ENCODE measurements around the gene TYW1. TPM values are rescaled to one million over a fixed set of nuclear protein-coding genes. Genes with fewer than 3 reads are reported as not detected.
A peak's percentile ranks its signal among the peaks of the same experiment; 100 is the strongest.
"Not testable (repeated sequence)": the region's sequence is repeated elsewhere in the genome, so short reads cannot be mapped to it uniquely, and the experiment has no call there.

The TYW1 gene
- total RNA-seq, 5 donors from 2014 or later (not counting 1 experiment from before 2014, with no cell fraction given) = 20.1 to 26.7 (median 22.7) TPM

GRCh38 chr7:66967029-66967428 is 29.6 kb upstream of the TYW1 start:
- Histone ChIP-seq H3K4me1 (ENCODE audit: control insufficient read depth in 1 of 2, extremely low read depth in 1 of 2, insufficient read depth in 2 of 2, low read length in 2 of 2) (no peaks in the 10 kb centered on the region), H3K27me3 (replicated peaks in 1 of 2; ENCODE audit: control insufficient read depth in 2 of 2, extremely low read depth in 1 of 2, insufficient read depth in 2 of 2, low read length in 1 of 2) (peaks cover 0 to 3% of the 10 kb centered on the region in 2 experiments), H3K27ac (ENCODE audit: low read length) (no peak overlapping the region), H3K36me3 (ENCODE audit: control insufficient read depth in 2 of 2, extremely low read depth in 1 of 2, insufficient read depth in 1 of 2, low read length in 1 of 2) (no peaks in the 10 kb centered on the region), H3K4me3 (ENCODE audit: control insufficient read depth in 1 of 2, extremely low read depth in 1 of 2, low read length in 1 of 2) (no peak overlapping the region), H3K9me3 (no peaks in the 10 kb centered on the region)
- no peaks in the 10 kb centered on the region for H3K36me3 Mint-ChIP-seq
- no peak for DNase-seq
- H3K4me3 Mint-ChIP-seq = no peak overlapping the region
- POLR2A ChIA-PET = no interaction called here
- peak in 1 of 4 experiments; percentile 19 for ATAC-seq (replicated peaks in 1 of 4)
- no peaks in the 10 kb centered on the region for H3K4me1 Mint-ChIP-seq
- H3K27me3 Mint-ChIP-seq = no peaks in the 10 kb centered on the region
- no peak overlapping the region for H3K27ac Mint-ChIP-seq
- CTCF ChIA-PET = no interaction called here
- 73% methylated on average over 5 of the region's 6 CpGs for whole genome bisulfite sequencing (ENCODE audit: insufficient coverage)
- H3K9me3 Mint-ChIP-seq = no peaks in the 10 kb centered on the region

- H3K9me3 Mint-ChIP-seq; H3K4me1 ChIP-seq (ENCODE audit: control insufficient read depth in 1 of 2, extremely low read depth in 1 of 2, insufficient read depth in 2 of 2, low read length in 2 of 2); H3K4me3 ChIP-seq (ENCODE audit: control insufficient read depth in 1 of 2, extremely low read depth in 1 of 2, low read length in 1 of 2); H3K4me1 Mint-ChIP-seq; H3K36me3 ChIP-seq (ENCODE audit: control insufficient read depth in 2 of 2, extremely low read depth in 1 of 2, insufficient read depth in 1 of 2, low read length in 1 of 2); H3K4me3 Mint-ChIP-seq; H3K27ac ChIP-seq (ENCODE audit: low read length); H3K36me3 Mint-ChIP-seq; CTCF ChIA-PET; ATAC-seq (replicated peaks in 1 of 4); H3K27ac Mint-ChIP-seq; DNase-seq; H3K9me3 ChIP-seq; H3K27me3 Mint-ChIP-seq; H3K27me3 ChIP-seq (replicated peaks in 1 of 2; ENCODE audit: control insufficient read depth in 2 of 2, extremely low read depth in 1 of 2, insufficient read depth in 2 of 2, low read length in 1 of 2): not testable (repeated sequence)
- POLR2A ChIA-PET = interaction anchor here in 1 of 2 donors (0.7 kb wide), 1 partner anchor 18 kb away, joined by 3 read pairs; no protein-coding TSS in a partner anchor
- WGBS (ENCODE audit: insufficient coverage) = 86% methylated on average over 4 of the region's 5 CpGs
These were observed 27.6 kb upstream of the TYW1 start for GRCh38 chr7:66969001-66969400.

DNA sequence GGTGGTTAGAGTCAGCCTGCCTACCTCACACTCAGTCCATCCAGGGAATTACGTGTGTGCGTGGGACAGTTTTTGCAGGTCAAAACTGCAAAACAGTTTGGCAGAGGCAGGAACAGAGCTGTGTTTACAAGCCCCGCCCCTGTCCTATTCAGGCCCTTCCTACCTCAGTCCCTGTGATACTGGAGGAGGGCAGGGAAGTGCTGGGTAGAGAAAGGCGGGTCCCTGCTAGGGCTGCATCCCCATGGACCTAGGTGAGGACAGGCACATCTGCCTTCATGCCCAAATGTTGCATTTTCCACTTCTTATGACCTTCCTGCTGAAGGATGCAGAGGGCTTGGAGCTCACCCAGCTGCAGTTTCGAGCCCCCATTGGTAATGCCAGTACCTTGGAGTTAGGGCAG is 26.3 kb upstream of the TYW1 start:
- no peak overlapping the region for H3K27ac ChIP-seq (ENCODE audit: low read length)
- no peak for DNase-seq
- POLR2A ChIA-PET = no interaction called here
- Mint-ChIP-seq H3K4me1 (no peaks in the 10 kb centered on the region), H3K9me3 (no peaks in the 10 kb centered on the region), H3K27me3 (no peaks in the 10 kb centered on the region), H3K36me3 (no peaks in the 10 kb centered on the region), H3K4me3 (no peak overlapping the region), H3K27ac (no peak overlapping the region)
- H3K4me3 ChIP-seq (ENCODE audit: control insufficient read depth in 1 of 2, extremely low read depth in 1 of 2, low read length in 1 of 2) = no peak overlapping the region
- no CpG with 5 or more reads among the region's 5 CpGs for WGBS (ENCODE audit: insufficient coverage)
- peaks cover 0 to 3% of the 10 kb centered on the region in 2 experiments for H3K27me3 ChIP-seq (replicated peaks in 1 of 2; ENCODE audit: control insufficient read depth in 2 of 2, extremely low read depth in 1 of 2, insufficient read depth in 2 of 2, low read length in 1 of 2)
- no peaks in the 10 kb centered on the region for H3K9me3 ChIP-seq
- CTCF ChIA-PET = no interaction called here
- no peak for ATAC-seq (replicated peaks in 1 of 4)
- H3K4me1 ChIP-seq (ENCODE audit: control insufficient read depth in 1 of 2, extremely low read depth in 1 of 2, insufficient read depth in 2 of 2, low read length in 2 of 2) = no peaks in the 10 kb centered on the region
- H3K36me3 ChIP-seq (ENCODE audit: control insufficient read depth in 2 of 2, extremely low read depth in 1 of 2, insufficient read depth in 1 of 2, low read length in 1 of 2) = no peaks in the 10 kb centered on the region

DNA sequence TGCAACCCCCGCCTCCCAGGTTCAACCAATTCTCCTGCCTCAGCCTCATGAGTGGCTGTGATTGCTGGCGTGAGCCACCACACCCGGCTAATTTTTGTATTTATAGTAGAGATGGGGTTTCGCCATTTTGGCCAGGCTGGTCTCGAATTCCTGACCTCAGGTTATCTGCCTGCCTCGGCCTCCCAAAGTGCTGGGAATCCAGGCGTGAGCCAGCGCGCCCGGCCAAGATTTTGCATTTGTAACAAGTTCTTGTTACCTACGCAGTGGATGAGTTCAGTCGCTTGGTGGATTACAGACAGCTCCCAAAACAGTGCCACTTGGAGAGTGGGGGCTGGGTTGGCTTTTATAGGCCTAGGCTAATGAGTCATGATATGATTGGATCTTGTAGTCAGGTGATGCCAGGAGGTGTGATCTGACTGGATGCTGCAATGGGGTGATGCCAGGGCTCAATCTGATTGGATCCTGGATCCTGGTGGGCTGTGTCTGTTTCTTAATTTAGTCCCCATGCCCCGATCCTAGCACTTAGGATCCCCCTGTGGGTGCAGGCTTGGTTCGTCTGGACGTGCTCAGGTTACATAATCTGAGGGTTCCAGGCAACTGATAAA is 21.5 kb upstream of the TYW1 start:
- Histone ChIP-seq H3K27ac (ENCODE audit: low read length) (no peak overlapping the region), H3K36me3 (ENCODE audit: control insufficient read depth in 2 of 2, extremely low read depth in 1 of 2, insufficient read depth in 1 of 2, low read length in 1 of 2) (no peaks in the 10 kb centered on the region), H3K4me3 (ENCODE audit: control insufficient read depth in 1 of 2, extremely low read depth in 1 of 2, low read length in 1 of 2) (no peak overlapping the region), H3K9me3 (no peaks in the 10 kb centered on the region), H3K27me3 (replicated peaks in 1 of 2; ENCODE audit: control insufficient read depth in 2 of 2, extremely low read depth in 1 of 2, insufficient read depth in 2 of 2, low read length in 1 of 2) (no peaks in the 10 kb centered on the region), H3K4me1 (ENCODE audit: control insufficient read depth in 1 of 2, extremely low read depth in 1 of 2, insufficient read depth in 2 of 2, low read length in 2 of 2) (no peaks in the 10 kb centered on the region)
- WGBS (ENCODE audit: insufficient coverage) = 91% methylated on average over 9 of the region's 15 CpGs
- ATAC-seq (replicated peaks in 1 of 4) (no peak), DNase-seq (no peak)
- ChIA-PET POLR2A (no interaction called here), CTCF (no interaction called here)
- Mint-ChIP-seq H3K27ac (no peak overlapping the region), H3K9me3 (peaks cover 5 to 6% (median 6%) of the 10 kb centered on the region in 3 donors), H3K4me1 (no peaks in the 10 kb centered on the region), H3K4me3 (no peak overlapping the region), H3K27me3 (no peaks in the 10 kb centered on the region), H3K36me3 (peaks cover 4% of the 10 kb centered on the region)

DNA sequence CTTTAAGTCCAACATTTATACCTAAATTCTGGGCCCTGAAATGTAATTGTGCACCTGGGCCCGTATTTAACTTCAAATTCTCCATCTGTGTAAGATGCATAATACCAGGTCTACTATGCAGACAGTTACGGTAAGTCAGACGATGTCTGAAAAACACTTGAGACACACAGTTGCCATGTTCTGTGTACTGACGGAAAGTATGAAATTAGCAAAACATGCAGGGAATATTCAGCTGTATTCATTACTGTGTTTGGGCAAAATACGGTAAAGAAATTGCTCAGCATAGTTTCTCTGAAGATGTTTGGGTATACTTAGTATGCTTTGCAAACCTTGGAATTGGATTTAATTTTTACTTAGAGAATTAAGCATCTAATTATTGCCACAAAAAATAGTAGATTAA is 18.3 kb upstream of the TYW1 start:
- H3K4me3 ChIP-seq (ENCODE audit: control insufficient read depth in 1 of 2, extremely low read depth in 1 of 2, low read length in 1 of 2); H3K4me1 ChIP-seq (ENCODE audit: control insufficient read depth in 1 of 2, extremely low read depth in 1 of 2, insufficient read depth in 2 of 2, low read length in 2 of 2); ATAC-seq (replicated peaks in 1 of 4); H3K27me3 ChIP-seq (replicated peaks in 1 of 2; ENCODE audit: control insufficient read depth in 2 of 2, extremely low read depth in 1 of 2, insufficient read depth in 2 of 2, low read length in 1 of 2); H3K4me3 Mint-ChIP-seq; H3K27ac ChIP-seq (ENCODE audit: low read length); H3K27me3 Mint-ChIP-seq; CTCF ChIA-PET; H3K9me3 ChIP-seq; H3K27ac Mint-ChIP-seq; POLR2A ChIA-PET; DNase-seq; H3K4me1 Mint-ChIP-seq; H3K36me3 ChIP-seq (ENCODE audit: control insufficient read depth in 2 of 2, extremely low read depth in 1 of 2, insufficient read depth in 1 of 2, low read length in 1 of 2): not testable (repeated sequence)
- H3K36me3 Mint-ChIP-seq = peaks cover 10% of the 10 kb centered on the region
- no CpG with 5 or more reads among the region's 5 CpGs for WGBS (ENCODE audit: insufficient coverage)
- H3K9me3 Mint-ChIP-seq = peaks cover 10 to 16% (median 15%) of the 10 kb centered on the region in 3 donors

- CTCF ChIA-PET = interaction anchor here in 1 of 2 donors (0.6 kb wide), 1 partner anchor 533 kb away, joined by 6 read pairs; no protein-coding TSS in a partner anchor
- not testable (repeated sequence) for H3K27ac ChIP-seq (ENCODE audit: low read length); H3K27me3 ChIP-seq (replicated peaks in 1 of 2; ENCODE audit: control insufficient read depth in 2 of 2, extremely low read depth in 1 of 2, insufficient read depth in 2 of 2, low read length in 1 of 2); H3K36me3 ChIP-seq (ENCODE audit: control insufficient read depth in 2 of 2, extremely low read depth in 1 of 2, insufficient read depth in 1 of 2, low read length in 1 of 2); ATAC-seq (replicated peaks in 1 of 4); H3K27me3 Mint-ChIP-seq; H3K4me1 ChIP-seq (ENCODE audit: control insufficient read depth in 1 of 2, extremely low read depth in 1 of 2, insufficient read depth in 2 of 2, low read length in 2 of 2); H3K4me3 Mint-ChIP-seq; H3K27ac Mint-ChIP-seq; H3K4me3 ChIP-seq (ENCODE audit: control insufficient read depth in 1 of 2, extremely low read depth in 1 of 2, low read length in 1 of 2); DNase-seq; H3K4me1 Mint-ChIP-seq; H3K9me3 ChIP-seq
- H3K36me3 Mint-ChIP-seq = peaks cover 10% of the 10 kb centered on the region
- POLR2A ChIA-PET = interaction anchor here in 1 of 2 donors (0.6 kb wide), 1 partner anchor 96 kb away, joined by 3 read pairs; no protein-coding TSS in a partner anchor
- no CpG with 5 or more reads among the region's 2 CpGs for WGBS (ENCODE audit: insufficient coverage)
- peaks cover 10 to 16% (median 15%) of the 10 kb centered on the region in 3 donors for H3K9me3 Mint-ChIP-seq
These were observed 17.6 kb upstream of the TYW1 start for GRCh38 chr7:66979013-66979412.

DNA sequence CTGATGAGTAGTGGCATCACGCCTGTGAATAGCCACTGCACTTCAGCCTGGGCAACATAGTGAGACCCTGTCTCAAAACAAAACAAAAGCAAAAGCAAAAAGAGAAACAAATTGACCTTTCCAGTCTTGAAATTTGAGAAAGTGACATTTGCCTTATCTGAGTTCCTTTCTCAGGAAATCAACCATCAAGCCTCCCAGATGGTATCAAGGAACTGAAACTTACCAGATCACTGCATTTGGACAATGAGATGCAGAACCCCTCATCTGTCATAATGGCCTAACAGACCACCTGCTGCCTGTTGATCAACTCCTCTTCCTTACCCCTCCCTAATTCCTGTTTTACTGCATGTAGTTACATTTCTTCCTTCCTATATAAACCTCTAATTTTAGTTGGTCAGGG is 16.3 kb upstream of the TYW1 start:
- H3K27ac ChIP-seq (ENCODE audit: low read length); H3K4me3 Mint-ChIP-seq; POLR2A ChIA-PET; H3K27me3 ChIP-seq (replicated peaks in 1 of 2; ENCODE audit: control insufficient read depth in 2 of 2, extremely low read depth in 1 of 2, insufficient read depth in 2 of 2, low read length in 1 of 2); H3K27ac Mint-ChIP-seq; H3K4me1 ChIP-seq (ENCODE audit: control insufficient read depth in 1 of 2, extremely low read depth in 1 of 2, insufficient read depth in 2 of 2, low read length in 2 of 2); DNase-seq; H3K9me3 ChIP-seq; H3K36me3 ChIP-seq (ENCODE audit: control insufficient read depth in 2 of 2, extremely low read depth in 1 of 2, insufficient read depth in 1 of 2, low read length in 1 of 2); H3K4me3 ChIP-seq (ENCODE audit: control insufficient read depth in 1 of 2, extremely low read depth in 1 of 2, low read length in 1 of 2); H3K4me1 Mint-ChIP-seq; CTCF ChIA-PET; ATAC-seq (replicated peaks in 1 of 4); H3K27me3 Mint-ChIP-seq: not testable (repeated sequence)
- Mint-ChIP-seq H3K36me3 (peaks cover 10% of the 10 kb centered on the region), H3K9me3 (peaks cover 10 to 16% (median 15%) of the 10 kb centered on the region in 3 donors)
- WGBS (ENCODE audit: insufficient coverage) = 100% methylated on average over 1 of the region's 1 CpG
